GM12892 (cell line): ENCODE results near the gene NMU.
"Not testable (repeated sequence)": the region's sequence is repeated elsewhere in the genome, so short reads cannot be mapped to it uniquely, and the experiment has no call there.

Source experiments
- DNase-seq: peaks from one replicate; pipeline ENCODE4 v3.0.0; 2011; ENCODE audit not compliant: insufficient read length
- FAIRE-seq: peaks from 2 replicates; lab custom pipeline; 2011; peaks lifted over from hg19 to GRCh38; lab: Jason Lieb, UNC
- POLR2A ChIP-seq: IDR thresholded peaks from 2 replicates; pipeline ENCODE4 v1.6.1; 2011; ENCODE audit warnings: low read depth, low read length, control low read depth
- POLR2AphosphoS5 ChIP-seq: IDR thresholded peaks from 2 replicates; pipeline ENCODE4 v1.6.1; 2011; ENCODE audit warnings: low read depth, low read length, control low read depth
- TAF1 ChIP-seq: IDR thresholded peaks from 2 replicates; pipeline ENCODE4 v1.6.1; 2011; ENCODE audit warnings: low read depth, mild to moderate bottlenecking, control low read depth, low read length, borderline replicate concordance

The NMU gene

DNA sequence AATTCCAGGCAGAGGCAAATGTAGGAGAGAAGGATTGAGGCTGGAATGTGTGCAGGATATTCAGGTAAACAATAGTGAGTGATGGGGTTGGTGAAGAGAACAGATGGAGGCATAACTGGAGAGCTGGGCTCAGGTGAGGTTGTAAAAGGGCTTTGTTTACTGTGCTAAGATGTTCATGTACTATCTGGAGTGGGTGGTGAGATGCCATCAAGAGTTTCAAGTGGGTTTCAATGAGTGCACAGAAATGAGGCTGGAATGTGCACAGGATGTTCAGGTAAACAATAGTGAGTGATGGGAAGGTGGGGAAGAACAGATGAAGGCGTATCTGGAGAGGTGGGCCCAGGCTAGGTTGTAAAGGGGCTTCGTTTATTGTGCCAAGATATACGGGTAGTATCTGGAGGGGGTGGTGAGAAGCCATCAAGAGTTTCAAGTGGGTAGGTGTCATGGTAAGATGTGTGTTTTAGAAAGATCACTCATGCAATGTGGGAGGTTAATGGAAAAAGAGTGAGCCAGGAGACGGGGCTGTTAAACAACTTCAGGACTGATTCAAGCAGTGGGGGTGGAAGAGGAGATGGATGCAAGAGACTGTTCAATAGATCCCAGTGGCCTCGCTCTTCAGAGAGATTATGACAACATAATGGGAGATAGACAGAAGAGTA is 25.4 kb upstream of the NMU start:
- TF ChIP-seq POLR2A (no peak), TAF1 (no peak), POLR2AphosphoS5 (no peak)
- DNase-seq (no peak), FAIRE-seq (no peak)

DNA sequence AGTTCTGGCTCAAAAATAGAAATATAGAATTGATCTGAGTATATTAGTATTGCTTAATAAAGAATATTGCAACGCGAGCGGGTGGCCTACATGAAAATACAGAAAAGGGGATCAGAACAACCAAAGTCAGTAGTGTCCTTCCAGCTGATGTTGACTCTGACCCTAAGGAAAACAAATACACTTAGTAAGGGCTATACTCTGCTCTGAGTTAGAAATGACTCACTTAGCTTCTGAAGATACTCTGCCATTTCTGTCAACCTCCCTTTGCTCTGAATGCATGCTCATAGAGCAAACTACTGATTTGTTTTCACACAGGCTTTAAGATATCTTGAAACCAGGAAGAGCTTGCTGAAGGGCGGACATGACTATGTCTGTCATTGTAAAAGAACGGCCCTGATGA is 22.6 kb upstream of the NMU start:
- DNase-seq = no peak
- FAIRE-seq = no peak

DNA sequence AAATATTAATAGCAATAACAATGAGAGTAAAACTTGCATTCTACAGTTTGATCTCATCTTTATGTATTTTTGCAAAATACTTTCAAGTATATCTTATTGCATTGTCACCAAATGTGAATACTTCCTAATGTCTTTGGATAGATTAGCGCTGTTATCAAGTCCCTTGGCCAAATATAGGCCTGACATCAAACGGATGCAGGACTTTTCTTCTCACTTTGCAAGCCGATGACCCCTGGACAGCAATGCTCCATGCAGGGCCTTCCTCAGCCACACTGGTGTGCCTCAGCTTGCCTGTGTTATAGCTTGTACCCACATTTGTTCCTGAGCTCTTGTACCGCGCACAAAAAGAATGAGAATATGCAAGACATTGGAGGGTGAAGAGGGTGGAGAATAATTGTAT is 18.0 kb upstream of the NMU start:
- DNase-seq = no peak
- FAIRE-seq = no peak
- no peak for TF ChIP-seq POLR2AphosphoS5
- no peak for TF ChIP-seq TAF1
- TF ChIP-seq POLR2A = no peak

More for the DNA sequence above, 22.6 kb upstream of the NMU start:
- TF ChIP-seq POLR2AphosphoS5 = no peak
- no peak for TF ChIP-seq POLR2A
- TF ChIP-seq TAF1 = no peak

DNA sequence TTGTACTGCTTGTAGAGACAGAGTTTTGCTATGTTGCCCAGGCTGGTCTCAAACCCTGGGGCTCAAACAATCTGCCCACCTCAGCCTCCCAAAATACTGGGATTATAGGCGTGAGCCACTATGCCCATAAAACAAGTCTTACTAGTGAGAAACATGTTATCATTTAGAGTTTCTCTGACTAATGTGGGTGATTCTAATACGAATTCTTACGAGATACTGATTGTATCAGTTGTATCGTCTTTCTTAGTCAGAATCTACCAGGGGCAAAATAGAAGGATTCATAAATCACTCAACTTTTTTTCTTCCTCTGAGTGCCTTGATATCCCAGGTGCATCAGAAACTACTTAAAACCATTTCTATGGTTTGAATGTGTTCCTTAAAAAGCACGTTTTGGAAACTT is 14.4 kb upstream of the NMU start:
- FAIRE-seq (no peak), DNase-seq (no peak)
- no peak for TF ChIP-seq TAF1
- TF ChIP-seq POLR2AphosphoS5 = no peak
- no peak for TF ChIP-seq POLR2A

DNA sequence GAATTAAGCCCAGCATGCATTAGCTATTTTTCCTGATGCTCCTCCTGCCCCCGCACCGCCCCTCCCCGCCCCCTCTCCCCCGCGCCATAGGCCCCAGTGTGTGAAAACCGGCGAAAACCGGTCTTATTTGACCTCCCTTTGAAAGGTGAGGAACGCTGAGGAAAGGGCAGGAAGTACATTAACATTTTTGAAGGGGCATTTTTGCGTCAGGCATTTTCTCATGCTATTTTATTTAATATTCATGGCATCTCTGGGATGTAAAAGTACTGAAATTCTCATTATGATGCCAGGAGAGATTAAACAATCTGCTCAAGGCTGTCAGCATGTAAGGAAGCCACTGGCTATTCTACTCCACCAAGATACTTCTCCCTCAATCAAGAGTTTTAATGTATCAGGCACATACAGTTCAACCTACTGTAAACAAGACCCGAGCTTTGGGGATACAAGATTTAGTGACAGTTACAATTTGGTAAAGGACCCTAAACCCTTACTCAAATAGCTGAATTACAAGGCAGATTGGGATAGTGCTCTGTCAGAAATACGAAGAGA is 1.2 kb upstream of the NMU start:
- FAIRE-seq (no peak), DNase-seq (no peak)
- TF ChIP-seq POLR2A = no peak
- TF ChIP-seq TAF1 = no peak
- no peak for TF ChIP-seq POLR2AphosphoS5

DNA sequence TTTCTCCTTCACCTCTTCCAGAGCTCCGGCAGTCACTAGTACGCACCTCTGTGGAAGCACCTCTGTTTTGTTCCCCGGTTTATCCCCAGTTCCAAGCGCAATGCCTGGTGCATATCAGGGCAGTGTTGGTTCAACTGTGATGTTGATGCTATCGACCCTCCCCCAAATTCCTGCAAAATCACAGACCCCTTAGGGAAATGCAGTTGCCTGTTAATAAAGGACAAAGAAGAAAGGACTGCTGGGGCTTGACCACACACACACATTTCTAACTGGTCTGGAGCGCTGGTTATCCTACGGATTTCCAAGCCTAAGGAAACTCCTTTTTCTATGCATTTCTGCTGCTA is 530 bp upstream of the NMU start:
- no peak for DNase-seq
- TF ChIP-seq POLR2A (no peak), POLR2AphosphoS5 (no peak), TAF1 (no peak)
- no peak for FAIRE-seq

DNA sequence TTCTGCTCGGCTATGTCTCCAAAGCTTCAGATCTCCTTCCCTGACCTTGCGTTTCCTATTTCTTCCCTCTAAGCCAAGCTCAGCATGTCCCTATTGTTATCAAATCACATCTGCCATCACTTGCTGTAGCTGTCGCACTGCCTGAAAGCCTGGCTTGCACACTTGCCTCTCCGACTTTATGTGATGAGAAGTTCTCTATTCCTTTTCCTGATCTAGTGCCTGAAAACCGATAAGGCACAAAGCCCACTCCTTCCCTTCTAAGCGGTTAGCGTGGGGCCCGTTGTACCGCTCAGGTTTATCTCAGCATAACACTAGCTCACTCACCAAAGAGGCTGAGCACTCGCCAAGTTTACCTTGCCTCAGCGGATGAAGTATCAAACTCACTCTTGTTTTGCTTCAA is 816 bp downstream of the NMU start:
- FAIRE-seq (no peak), DNase-seq (no peak)

DNA sequence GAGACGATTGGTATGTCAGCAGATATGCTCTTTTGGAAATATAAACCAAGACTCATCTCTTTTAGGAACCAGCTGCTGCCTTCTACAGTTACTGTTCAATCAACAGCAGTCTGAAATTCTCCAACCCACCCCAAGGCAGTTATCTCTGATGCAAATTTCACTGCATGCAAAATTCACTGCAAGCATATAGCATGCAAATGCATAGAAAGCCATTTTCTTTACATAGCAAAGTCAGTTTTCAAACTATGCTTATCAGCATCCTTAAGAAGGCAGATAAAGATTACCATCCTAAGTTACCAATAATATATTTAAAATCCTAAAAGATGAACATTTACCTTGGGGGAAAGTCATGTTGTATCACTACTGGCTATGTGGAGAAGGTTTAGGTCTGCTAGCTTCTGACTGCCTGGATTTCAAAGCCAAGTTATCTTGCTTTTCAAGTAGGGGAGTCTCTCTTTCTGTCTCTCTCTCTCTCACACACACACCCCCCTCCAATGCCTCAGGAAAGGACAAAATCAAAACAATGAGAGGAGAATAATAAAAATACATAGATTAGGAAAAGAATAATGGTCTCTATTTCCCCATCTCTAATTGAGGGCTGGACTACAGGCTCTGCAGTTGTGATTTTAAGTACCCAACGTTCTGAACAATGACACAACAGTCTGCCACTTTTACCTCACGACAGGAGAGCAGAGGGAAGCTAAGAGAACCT is 1.5 kb downstream of the NMU start:
- no peak for DNase-seq
- FAIRE-seq = no peak
- TF ChIP-seq TAF1 (no peak), POLR2AphosphoS5 (no peak), POLR2A (no peak)

More for the DNA sequence above, 816 bp downstream of the NMU start:
- TF ChIP-seq TAF1 = no peak
- no peak for TF ChIP-seq POLR2A
- TF ChIP-seq POLR2AphosphoS5 = no peak

DNA sequence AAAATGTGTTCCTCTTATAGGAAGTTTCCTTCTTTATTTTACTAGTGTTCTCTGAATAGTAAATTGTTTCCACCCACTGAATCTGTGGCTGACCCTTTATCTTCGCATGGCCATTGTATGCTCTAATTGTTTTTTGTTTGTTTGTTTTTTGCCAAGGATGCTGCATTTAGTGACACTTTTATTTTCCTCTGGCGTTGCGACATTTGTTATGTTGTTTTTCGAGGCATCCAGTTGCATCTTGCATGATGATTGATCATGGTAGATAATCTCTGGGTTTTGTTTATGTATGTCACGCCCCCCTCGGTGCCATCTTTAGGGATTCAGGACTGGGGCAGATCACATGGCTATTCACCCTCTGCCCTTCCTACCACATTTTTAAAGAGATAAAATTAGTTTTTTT is 2.2 kb downstream of the NMU start:
- DNase-seq (no peak), FAIRE-seq (no peak)
- no peak for TF ChIP-seq TAF1
- no peak for TF ChIP-seq POLR2AphosphoS5
- no peak for TF ChIP-seq POLR2A

DNA sequence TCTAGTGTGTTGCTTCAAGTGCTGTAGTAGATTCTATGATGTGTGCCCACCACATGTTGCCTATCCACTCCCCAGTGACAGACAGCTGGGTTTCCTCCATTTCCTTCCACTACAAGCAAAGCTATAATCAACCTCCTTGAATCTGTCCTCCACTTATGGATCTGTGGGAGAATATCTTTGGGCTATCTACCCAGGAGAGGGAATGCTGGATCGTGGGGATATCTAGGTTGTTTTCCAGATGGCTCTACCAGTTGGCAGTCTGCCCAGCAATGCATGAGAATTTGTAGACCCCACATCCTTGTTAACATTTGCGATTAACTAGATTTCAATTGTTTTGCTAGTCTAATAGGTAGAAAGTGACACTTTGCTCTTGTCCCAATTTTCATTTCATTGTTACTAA is 10.3 kb downstream of the NMU start:
- DNase-seq (no peak), FAIRE-seq (no peak)
- TF ChIP-seq POLR2A (no peak), POLR2AphosphoS5 (no peak), TAF1 (no peak)

DNA sequence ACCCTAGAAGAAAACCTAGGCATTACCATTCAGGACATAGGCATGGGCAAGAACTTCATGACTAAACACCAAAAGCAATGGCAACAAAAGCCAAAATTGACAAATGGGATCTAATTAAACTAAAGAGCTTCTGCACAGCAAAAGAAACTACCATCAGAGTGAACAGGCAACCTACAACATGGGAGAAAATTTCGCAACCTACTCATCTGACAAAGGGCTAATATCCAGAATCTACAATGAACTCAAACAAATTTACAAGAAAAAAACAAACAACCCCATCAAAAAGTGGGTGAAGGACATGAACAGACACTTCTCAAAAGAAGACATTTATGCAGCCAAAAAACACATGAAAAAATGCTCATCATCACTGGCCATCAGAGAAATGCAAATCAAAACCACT is 12.0 kb downstream of the NMU start:
- FAIRE-seq, DNase-seq: not testable (repeated sequence)

DNA sequence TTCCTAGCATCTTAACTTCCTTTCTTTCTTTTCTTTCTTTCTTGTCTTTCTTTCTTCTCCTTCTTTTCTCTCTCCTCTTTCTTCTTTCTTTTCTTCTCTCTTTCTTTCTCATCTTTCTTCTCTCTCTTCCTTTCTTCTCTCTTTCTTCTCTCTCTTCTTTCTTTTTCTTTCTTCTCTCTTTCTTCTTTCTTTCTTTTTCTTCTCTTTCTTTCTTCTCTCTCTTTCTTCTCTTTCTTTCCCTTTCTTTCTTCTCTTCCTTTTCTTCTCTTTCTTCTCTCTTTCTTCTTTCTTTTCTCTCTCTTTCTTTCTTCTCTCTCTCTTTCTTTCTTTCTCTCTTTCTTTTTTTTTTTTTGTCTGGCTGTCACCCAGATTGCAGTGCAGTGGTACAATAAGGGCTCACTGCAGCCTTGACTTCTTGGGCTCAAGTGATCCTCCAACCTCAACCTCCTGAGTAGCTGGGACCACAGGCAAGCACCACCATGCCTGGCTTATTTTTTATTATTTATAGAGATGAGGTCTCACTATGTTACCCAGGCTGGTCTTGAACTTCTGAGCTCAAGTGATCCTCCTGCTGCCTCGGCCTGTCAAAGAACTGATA is 17.5 kb downstream of the NMU start:
- DNase-seq = no peak
- no peak for FAIRE-seq
- no peak for TF ChIP-seq POLR2A
- no peak for TF ChIP-seq TAF1
- no peak for TF ChIP-seq POLR2AphosphoS5
